SW 1271 (cell line): ENCODE data around the gene CRAMP1.
"Not testable (repeated sequence)": the region's sequence is repeated elsewhere in the genome, so short reads cannot be mapped to it uniquely, and the experiment has no call there.

Experiments used
- DNase-seq, 2 experiments: peaks; one replicate each; lab custom pipeline; 2025; lab: John Stamatoyannopoulos, UW

CRAMP1 gene

GRCh38 chr16:1678500-1679098 lies 66.4 kb downstream of the CRAMP1 start:
- peak in 1 of 2 experiments; percentile 39 for DNase-seq

GRCh38 chr16:1680361-1680760 lies 68.2 kb downstream of the CRAMP1 start:
- DNase-seq, result no peak

GRCh38 chr16:1681032-1681431 lies 68.9 kb downstream of the CRAMP1 start:
- DNase-seq, result no peak

GRCh38 chr16:1687427-1688316 lies 75.5 kb downstream of the CRAMP1 start:
- peak in 1 of 2 experiments; percentile 12 for DNase-seq

- DNase-seq, result peak in 1 of 2 experiments; percentile 67
These were observed 76.8 kb downstream of the CRAMP1 start for GRCh38 chr16:1688807-1689560.

- DNase-seq, result no peak
These were observed 77.7 kb downstream of the CRAMP1 start for GRCh38 chr16:1689853-1690252.

GRCh38 chr16:1690810-1691209 lies 78.7 kb downstream of the CRAMP1 start:
- DNase-seq, result no peak

GRCh38 chr16:1691276-1691675 lies 79.1 kb downstream of the CRAMP1 start:
- peak in 1 of 2 experiments; percentile 43 for DNase-seq

- DNase-seq, result peak; percentile 35 to 79
These were observed 79.8 kb downstream of the CRAMP1 start for GRCh38 chr16:1691956-1692355.

GRCh38 chr16:1696863-1697262 lies 84.7 kb downstream of the CRAMP1 start:
- no peak for DNase-seq

- no peak for DNase-seq
These were observed 86.5 kb downstream of the CRAMP1 start for GRCh38 chr16:1698680-1699079.

- no peak for DNase-seq
These were observed 88.1 kb downstream of the CRAMP1 start for GRCh38 chr16:1700246-1700645.

GRCh38 chr16:1701216-1701878 lies 89.2 kb downstream of the CRAMP1 start:
- DNase-seq, result no peak

- DNase-seq, result not testable (repeated sequence)
These were observed 93.1 kb downstream of the CRAMP1 start for GRCh38 chr16:1705324-1705687.

GRCh38 chr16:1705688-1706385 lies 93.7 kb downstream of the CRAMP1 start, which contains the start of gene MAPK8IP3:
Gene MAPK8IP3 (plus strand): TSS chr16:1706195. CDS start chr16:1706340, 145 bp downstream.
- DNase-seq, result peak; percentile 65 to 72

- DNase-seq, result no peak
These were observed 94.4 kb downstream of the CRAMP1 start for GRCh38 chr16:1706386-1707192.

- no peak for DNase-seq
These were observed 95.1 kb downstream of the CRAMP1 start for GRCh38 chr16:1707193-1707790.

GRCh38 chr16:1708083-1708767 lies 96.1 kb downstream of the CRAMP1 start:
- DNase-seq, result no peak

GRCh38 chr16:1708768-1709180 lies 96.6 kb downstream of the CRAMP1 start:
- no peak for DNase-seq
